H9 (cell line): ENCODE measurements around the gene ZNF3. TPM values are rescaled to one million over a fixed set of nuclear protein-coding genes. Genes with fewer than 3 reads are reported as not detected.

Source experiments
- DNase-seq: peaks from one replicate; pipeline ENCODE4 v3.0.0-alpha.2; 2017
- H2AFZ ChIP-seq: one replicate; pipeline ENCODE4 v1.6.1; 2013; ENCODE audit warnings: mild to moderate bottlenecking, low read length, control low read depth, moderate library complexity
- H2AK5ac ChIP-seq: 2 replicates; pipeline ENCODE4 v1.6.1; 2013; ENCODE audit warnings: low read length, control low read depth, mixed read lengths; ENCODE audit not compliant: insufficient read length
- H2BK120ac ChIP-seq: one replicate; pipeline ENCODE4 v1.6.1; 2013; ENCODE audit warnings: low read depth, mild to moderate bottlenecking, low read length, control low read depth, inconsistent platforms; ENCODE audit not compliant: poor library complexity, severe bottlenecking
- H2BK12ac ChIP-seq: 2 replicates; pipeline ENCODE4 v1.6.1; 2013; ENCODE audit warnings: low read length, control low read depth, mixed read lengths, low read depth; ENCODE audit not compliant: insufficient read length
- H2BK15ac ChIP-seq: 2 replicates; pipeline ENCODE4 v1.6.1; 2013; ENCODE audit warnings: low read depth, low read length, control low read depth
- H2BK20ac ChIP-seq: one replicate; pipeline ENCODE4 v1.6.1; 2013; ENCODE audit warnings: low read depth, mild to moderate bottlenecking, low read length, control low read depth, inconsistent platforms; ENCODE audit not compliant: poor library complexity, severe bottlenecking
- H2BK5ac ChIP-seq: 2 replicates; pipeline ENCODE4 v1.6.1; 2013; ENCODE audit warnings: low read length, control low read depth, mixed read lengths; ENCODE audit not compliant: insufficient read length
- H3K14ac ChIP-seq: 2 replicates; pipeline ENCODE4 v1.6.1; 2013; ENCODE audit warnings: low read length, control low read depth; ENCODE audit not compliant: insufficient read depth
- H3K18ac ChIP-seq: 2 replicates; pipeline ENCODE4 v1.6.1; 2013; ENCODE audit warnings: low read depth, mild to moderate bottlenecking, mixed read lengths, low read length, control low read depth; ENCODE audit not compliant: insufficient read length
- H3K23ac ChIP-seq: 2 replicates; pipeline ENCODE4 v1.6.1; 2013; ENCODE audit warnings: low read length, control low read depth, mixed read lengths, low read depth; ENCODE audit not compliant: insufficient read length
- H3K23me2 ChIP-seq: 2 replicates; pipeline ENCODE4 v1.6.1; 2013; ENCODE audit warnings: low read depth, mild to moderate bottlenecking, mixed read lengths, low read length, control low read depth; ENCODE audit not compliant: insufficient read length, poor library complexity, severe bottlenecking
- H3K27ac ChIP-seq: 2 replicates; pipeline ENCODE4 v1.5.1; 2013; ENCODE audit warnings: low read length, control low read depth, mixed read lengths, low read depth; ENCODE audit not compliant: insufficient read length
- H3K27me3 ChIP-seq: 2 replicates; pipeline ENCODE4 v1.6.1; 2013; ENCODE audit warnings: low read length, control low read depth, inconsistent platforms; ENCODE audit not compliant: insufficient read depth
- H3K4ac ChIP-seq: 2 replicates; pipeline ENCODE4 v1.6.1; 2013; ENCODE audit warnings: low read depth, mild to moderate bottlenecking, control low read depth, inconsistent platforms, low read length, moderate library complexity
- H3K4me1 ChIP-seq: 2 replicates; pipeline ENCODE4 v1.6.1; 2013; ENCODE audit warnings: low read length, control low read depth, inconsistent platforms; ENCODE audit not compliant: insufficient read depth
- H3K4me2 ChIP-seq: 2 replicates; pipeline ENCODE4 v1.6.1; 2013; ENCODE audit warnings: low read length, control low read depth, mixed read lengths; ENCODE audit not compliant: insufficient read length, insufficient read depth
- H3K56ac ChIP-seq: 2 replicates; pipeline ENCODE4 v1.6.1; 2013; ENCODE audit warnings: low read depth, mild to moderate bottlenecking, mixed read lengths, low read length, control low read depth; ENCODE audit not compliant: insufficient read length
- H3K79me1 ChIP-seq: 2 replicates; pipeline ENCODE4 v1.6.1; 2013; ENCODE audit warnings: low read depth, mild to moderate bottlenecking, moderate library complexity, low read length, control low read depth, inconsistent platforms; ENCODE audit not compliant: insufficient read depth, poor library complexity, severe bottlenecking
- H3K79me2 ChIP-seq: 2 replicates; pipeline ENCODE4 v1.6.1; 2013; ENCODE audit warnings: low read length, control low read depth, inconsistent platforms; ENCODE audit not compliant: insufficient read depth
- H3K9ac ChIP-seq: 2 replicates; pipeline ENCODE4 v1.6.1; 2013; ENCODE audit warnings: low read length, control low read depth, mixed read lengths; ENCODE audit not compliant: insufficient read length; ENCODE audit errors: extremely low read depth
- H3K9me3 ChIP-seq: one replicate; pipeline ENCODE4 v1.6.1; 2013; ENCODE audit warnings: low read depth, low read length, inconsistent platforms; ENCODE audit not compliant: control insufficient read depth
- H3T11ph ChIP-seq: one replicate; pipeline ENCODE4 v1.6.1; 2013; ENCODE audit warnings: mild to moderate bottlenecking, low read length, control low read depth, inconsistent platforms
- H4K20me1 ChIP-seq: one replicate; pipeline ENCODE4 v1.6.1; 2013; ENCODE audit not compliant: control insufficient read depth, insufficient read length, insufficient read depth
- H4K5ac ChIP-seq: 2 replicates; pipeline ENCODE4 v1.6.1; 2013; ENCODE audit warnings: low read depth, mild to moderate bottlenecking, mixed read lengths, low read length, control low read depth; ENCODE audit not compliant: insufficient read length
- H4K8ac ChIP-seq: replicated peaks from 2 replicates; pipeline ENCODE4 v1.6.1; 2013; ENCODE audit warnings: low read length, control low read depth, mixed read lengths, low read depth; ENCODE audit not compliant: insufficient read length
- H4K91ac ChIP-seq: 2 replicates; pipeline ENCODE4 v1.6.1; 2013; ENCODE audit warnings: low read depth, mild to moderate bottlenecking, moderate library complexity, mixed read lengths, low read length, control low read depth; ENCODE audit not compliant: insufficient read length
- H3K27ac Mint-ChIP-seq, 3 experiments: 2 replicates in 2 of 3; 3 replicates in 1 of 3; pipeline ENCODE4 v1.8.0; 2020 to 2021; ENCODE audit warnings: mixed read lengths in 3 of 3, mild to moderate bottlenecking in 1 of 3, moderate library complexity in 1 of 3
- H3K27me3 Mint-ChIP-seq: 2 replicates; pipeline ENCODE4 v1.8.0; 2021; ENCODE audit warnings: low read depth, mild to moderate bottlenecking, moderate library complexity, mixed read lengths
- H3K36me3 Mint-ChIP-seq, 3 experiments: 2 replicates in 2 of 3; 3 replicates in 1 of 3; pipeline ENCODE4 v1.8.0; 2020 to 2021; ENCODE audit warnings: low read depth in 3 of 3, mixed read lengths in 3 of 3; ENCODE audit not compliant: insufficient read depth in 1 of 3
- H3K4me1 Mint-ChIP-seq, 2 experiments: 2 replicates each; pipeline ENCODE4 v1.8.0; 2020; ENCODE audit warnings: mixed read lengths in 2 of 2
- H3K4me3 Mint-ChIP-seq, 2 experiments: 2 replicates in 1 of 2; 3 replicates in 1 of 2; pipeline ENCODE4 v1.8.0; 2020 to 2021; ENCODE audit warnings: mild to moderate bottlenecking in 2 of 2, mixed read lengths in 2 of 2, moderate library complexity in 1 of 2
- H3K9me3 Mint-ChIP-seq, 2 experiments: 2 replicates in 1 of 2; 3 replicates in 1 of 2; pipeline ENCODE4 v1.8.0; 2020; ENCODE audit warnings: mild to moderate bottlenecking in 2 of 2, mixed read lengths in 2 of 2, moderate library complexity in 1 of 2
- WGBS: extraction: QIAGEN DNeasy Blood & Tissue Kit; methylation state at CpG from one replicate; pipeline ENCODE4 v1.1.7; 2013; ENCODE audit warnings: missing lambda C conversion rate, low lambda C conversion rate, mixed read lengths; ENCODE audit not compliant: insufficient read length; ENCODE audit errors: extremely low coverage; 5-methylcytosine and 5-hydroxymethylcytosine counted together
- total RNA-seq: library from RNA; stranded (reverse); gene quantifications from 2 replicates; pipeline ENCODE4 v1.2.1, GENCODE V29; 2021
- TF ChIP-seq, protein P1 (sequence below): fragments of 200-600 bp; sonication (generic); conservative IDR thresholded peaks from 3 replicates; pipeline ENCODE4 v1.8.0; 2021; ENCODE audit warnings: antibody characterized with exemption, mild to moderate bottlenecking

Gene ZNF3
- total RNA-seq, 1 experiment from 2014 or later, result 60.4 TPM

DNA sequence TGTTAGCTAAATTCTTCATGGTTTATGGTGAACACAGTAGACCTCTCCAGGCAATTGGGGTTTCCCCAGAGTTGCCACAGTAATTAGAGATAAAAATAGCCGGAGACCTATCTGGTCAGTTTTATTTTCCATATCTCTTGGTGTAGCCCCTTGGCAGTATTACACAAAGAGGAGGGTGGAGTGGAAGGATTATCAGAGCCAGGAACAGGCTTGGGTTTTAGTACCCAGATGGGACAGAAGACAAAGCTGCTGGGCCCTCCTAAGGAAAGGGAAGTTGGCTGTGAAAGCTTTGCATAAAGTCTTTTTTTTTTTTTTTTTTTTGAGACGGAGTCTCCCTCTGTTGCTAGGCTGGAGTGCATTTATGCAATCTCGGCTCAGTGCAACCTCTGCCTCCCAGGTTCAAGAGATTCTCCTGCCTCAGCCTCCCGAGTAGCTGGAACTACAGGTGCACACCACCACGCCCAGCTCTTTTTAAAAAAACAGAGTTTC is 22.2 kb downstream of the ZNF3 start:
- DNase-seq, result no peak
- Histone ChIP-seq H3K27me3 (no peaks in the 10 kb centered on the region), H2BK20ac (no peak overlapping the region), H2BK5ac (no peak overlapping the region), H3K27ac (no peak overlapping the region), H4K91ac (no peak overlapping the region), H2BK12ac (no peak overlapping the region), H3K23me2 (no peaks in the 10 kb centered on the region), H3K9ac (no peak overlapping the region), H3K4ac (no peak overlapping the region), H3K14ac (no peak overlapping the region), H3K23ac (no peak overlapping the region), H3K56ac (no peak overlapping the region), H2AFZ (no peak overlapping the region), H3T11ph (no peak overlapping the region), H3K79me1 (peaks cover 2% of the 10 kb centered on the region), H4K20me1 (no peaks in the 10 kb centered on the region), H3K18ac (no peak overlapping the region), H2AK5ac (no peak overlapping the region), H3K4me1 (no peaks in the 10 kb centered on the region), H4K8ac (no peak overlapping the region), H4K5ac (no peak overlapping the region), H2BK120ac (no peak overlapping the region), H3K79me2 (no peaks in the 10 kb centered on the region), H2BK15ac (no peak overlapping the region), H3K9me3 (no peaks in the 10 kb centered on the region), H3K4me2 (no peak overlapping the region)
- H3K27me3 Mint-ChIP-seq, result no peaks in the 10 kb centered on the region
- no peak overlapping the region for H3K4me3 Mint-ChIP-seq
- TF ChIP-seq, protein P1, sequence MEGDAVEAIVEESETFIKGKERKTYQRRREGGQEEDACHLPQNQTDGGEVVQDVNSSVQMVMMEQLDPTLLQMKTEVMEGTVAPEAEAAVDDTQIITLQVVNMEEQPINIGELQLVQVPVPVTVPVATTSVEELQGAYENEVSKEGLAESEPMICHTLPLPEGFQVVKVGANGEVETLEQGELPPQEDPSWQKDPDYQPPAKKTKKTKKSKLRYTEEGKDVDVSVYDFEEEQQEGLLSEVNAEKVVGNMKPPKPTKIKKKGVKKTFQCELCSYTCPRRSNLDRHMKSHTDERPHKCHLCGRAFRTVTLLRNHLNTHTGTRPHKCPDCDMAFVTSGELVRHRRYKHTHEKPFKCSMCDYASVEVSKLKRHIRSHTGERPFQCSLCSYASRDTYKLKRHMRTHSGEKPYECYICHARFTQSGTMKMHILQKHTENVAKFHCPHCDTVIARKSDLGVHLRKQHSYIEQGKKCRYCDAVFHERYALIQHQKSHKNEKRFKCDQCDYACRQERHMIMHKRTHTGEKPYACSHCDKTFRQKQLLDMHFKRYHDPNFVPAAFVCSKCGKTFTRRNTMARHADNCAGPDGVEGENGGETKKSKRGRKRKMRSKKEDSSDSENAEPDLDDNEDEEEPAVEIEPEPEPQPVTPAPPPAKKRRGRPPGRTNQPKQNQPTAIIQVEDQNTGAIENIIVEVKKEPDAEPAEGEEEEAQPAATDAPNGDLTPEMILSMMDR, result no peak
- no peak overlapping the region for H3K27ac Mint-ChIP-seq
- H3K9me3 Mint-ChIP-seq, result no peaks in the 10 kb centered on the region
- peaks cover 50 to 79% (median 65%) of the 10 kb centered on the region in 3 experiments for H3K36me3 Mint-ChIP-seq
- no peaks in the 10 kb centered on the region for H3K4me1 Mint-ChIP-seq
- WGBS, result no CpG with 5 or more reads among the region's 5 CpGs
